Measurements from ENCODE around the gene ZNF622.
"Not testable (repeated sequence)": the region's sequence is repeated elsewhere in the genome, so short reads cannot be mapped to it uniquely, and the experiment has no call there.

ZNF622 gene

GRCh38 chr5:16464231-16464630, 1.4 kb downstream of the ZNF622 start:
- peaks cover 9% of the 10 kb centered on the region; the same call in 1 of the 2 replicates for H3K4me1 ChIP-seq (ENCODE audit: insufficient read depth, low read length)
- H3K9ac ChIP-seq (ENCODE audit: low read depth, low read length) = peak overlapping the region; percentile 84; the same call in 1 of the 2 replicates
- H3K36me3 ChIP-seq (ENCODE audit: insufficient read depth, low read length) = peaks cover 10% of the 10 kb centered on the region; the same call in 1 of the 2 replicates
- no peaks in the 10 kb centered on the region for H3K9me3 ChIP-seq (ENCODE audit: control insufficient read depth, insufficient read depth, low read length)

GRCh38 chr5:16461782-16462181, 3.8 kb downstream of the ZNF622 start:
- Histone ChIP-seq H3K9me3 (ENCODE audit: control insufficient read depth, insufficient read depth, low read length) (no peaks in the 10 kb centered on the region), H3K36me3 (ENCODE audit: insufficient read depth, low read length) (peaks cover 10% of the 10 kb centered on the region; the same call in 1 of the 2 replicates), H3K9ac (ENCODE audit: low read depth, low read length) (no peak overlapping the region), H3K4me1 (ENCODE audit: insufficient read depth, low read length) (peaks cover 4% of the 10 kb centered on the region; the same call in 1 of the 2 replicates)

- H3K4me1 ChIP-seq (ENCODE audit: insufficient read depth, low read length) = peaks cover 4% of the 10 kb centered on the region; the same call in 1 of the 2 replicates
- H3K36me3 ChIP-seq (ENCODE audit: insufficient read depth, low read length) = peaks cover 12% of the 10 kb centered on the region
- H3K9ac ChIP-seq (ENCODE audit: low read depth, low read length) = no peak overlapping the region
- no peaks in the 10 kb centered on the region for H3K9me3 ChIP-seq (ENCODE audit: control insufficient read depth, insufficient read depth, low read length)
Observed at GRCh38 chr5:16461026-16461425, 4.6 kb downstream of the ZNF622 start.

GRCh38 chr5:16459451-16459850, 6.1 kb downstream of the ZNF622 start:
- no peaks in the 10 kb centered on the region for H3K9me3 ChIP-seq (ENCODE audit: control insufficient read depth, insufficient read depth, low read length)
- peaks cover 16% of the 10 kb centered on the region for H3K36me3 ChIP-seq (ENCODE audit: insufficient read depth, low read length)
- no peak overlapping the region for H3K9ac ChIP-seq (ENCODE audit: low read depth, low read length)
- peaks cover 16% of the 10 kb centered on the region for H3K4me1 ChIP-seq (ENCODE audit: insufficient read depth, low read length)

- Histone ChIP-seq H3K4me1 (ENCODE audit: insufficient read depth, low read length) (peaks cover 13% of the 10 kb centered on the region), H3K36me3 (ENCODE audit: insufficient read depth, low read length) (peaks cover 16% of the 10 kb centered on the region), H3K9me3 (ENCODE audit: control insufficient read depth, insufficient read depth, low read length) (no peaks in the 10 kb centered on the region), H3K9ac (ENCODE audit: low read depth, low read length) (no peak overlapping the region)
Observed at GRCh38 chr5:16457853-16458252, 7.7 kb downstream of the ZNF622 start.

- Histone ChIP-seq H3K9ac (ENCODE audit: low read depth, low read length) (no peak overlapping the region), H3K36me3 (ENCODE audit: insufficient read depth, low read length) (peaks cover 14% of the 10 kb centered on the region), H3K4me1 (ENCODE audit: insufficient read depth, low read length) (peaks cover 13% of the 10 kb centered on the region)
Observed at GRCh38 chr5:16457451-16457850, 8.1 kb downstream of the ZNF622 start.

GRCh38 chr5:16456103-16456832, 9.3 kb downstream of the ZNF622 start:
- H3K9ac ChIP-seq (ENCODE audit: low read depth, low read length) = no peak overlapping the region
- peaks cover 11% of the 10 kb centered on the region for H3K36me3 ChIP-seq (ENCODE audit: insufficient read depth, low read length)
- H3K4me1 ChIP-seq (ENCODE audit: insufficient read depth, low read length) = peaks cover 13% of the 10 kb centered on the region
- H3K9me3 ChIP-seq (ENCODE audit: control insufficient read depth, insufficient read depth, low read length) = no peaks in the 10 kb centered on the region

More at GRCh38 chr5:16457451-16457850, 8.1 kb downstream of the ZNF622 start:
- no peaks in the 10 kb centered on the region for H3K9me3 ChIP-seq (ENCODE audit: control insufficient read depth, insufficient read depth, low read length)

GRCh38 chr5:16455668-16456067, 9.9 kb downstream of the ZNF622 start:
- Histone ChIP-seq H3K4me1 (ENCODE audit: insufficient read depth, low read length) (peaks cover 13% of the 10 kb centered on the region), H3K9ac (ENCODE audit: low read depth, low read length) (no peak overlapping the region), H3K36me3 (ENCODE audit: insufficient read depth, low read length) (peaks cover 13% of the 10 kb centered on the region), H3K9me3 (ENCODE audit: control insufficient read depth, insufficient read depth, low read length) (no peaks in the 10 kb centered on the region)

GRCh38 chr5:16454686-16455085, 10.9 kb downstream of the ZNF622 start:
- Histone ChIP-seq H3K9ac (ENCODE audit: low read depth, low read length) (no peak overlapping the region), H3K4me1 (ENCODE audit: insufficient read depth, low read length) (peaks cover 13% of the 10 kb centered on the region), H3K9me3 (ENCODE audit: control insufficient read depth, insufficient read depth, low read length) (no peaks in the 10 kb centered on the region), H3K36me3 (ENCODE audit: insufficient read depth, low read length) (peaks cover 20% of the 10 kb centered on the region)

GRCh38 chr5:16453609-16454008, 12.0 kb downstream of the ZNF622 start:
- Histone ChIP-seq H3K36me3 (ENCODE audit: insufficient read depth, low read length) (peaks cover 26% of the 10 kb centered on the region), H3K4me1 (ENCODE audit: insufficient read depth, low read length) (peaks cover 13% of the 10 kb centered on the region), H3K9ac (ENCODE audit: low read depth, low read length) (no peak overlapping the region), H3K9me3 (ENCODE audit: control insufficient read depth, insufficient read depth, low read length) (no peaks in the 10 kb centered on the region)

- H3K9me3 ChIP-seq (ENCODE audit: control insufficient read depth, insufficient read depth, low read length) = no peaks in the 10 kb centered on the region
- peaks cover 23% of the 10 kb centered on the region for H3K36me3 ChIP-seq (ENCODE audit: insufficient read depth, low read length)
- peaks cover 5% of the 10 kb centered on the region; the same call in 1 of the 2 replicates for H3K4me1 ChIP-seq (ENCODE audit: insufficient read depth, low read length)
Observed at GRCh38 chr5:16450163-16450562, 15.4 kb downstream of the ZNF622 start.

GRCh38 chr5:16446993-16447392, 18.6 kb downstream of the ZNF622 start:
- H3K36me3 ChIP-seq (ENCODE audit: insufficient read depth, low read length) = peaks cover 20% of the 10 kb centered on the region
- no peaks in the 10 kb centered on the region for H3K9me3 ChIP-seq (ENCODE audit: control insufficient read depth, insufficient read depth, low read length)
- no peak overlapping the region for H3K9ac ChIP-seq (ENCODE audit: low read depth, low read length)
- no peaks in the 10 kb centered on the region for H3K4me1 ChIP-seq (ENCODE audit: insufficient read depth, low read length)

More at GRCh38 chr5:16450163-16450562, 15.4 kb downstream of the ZNF622 start:
- no peak overlapping the region for H3K9ac ChIP-seq (ENCODE audit: low read depth, low read length)

- Histone ChIP-seq H3K4me1 (ENCODE audit: insufficient read depth, low read length) (no peaks in the 10 kb centered on the region), H3K9ac (ENCODE audit: low read depth, low read length) (no peak overlapping the region), H3K36me3 (ENCODE audit: insufficient read depth, low read length) (no peaks in the 10 kb centered on the region), H3K9me3 (ENCODE audit: control insufficient read depth, insufficient read depth, low read length) (no peaks in the 10 kb centered on the region)
Observed at GRCh38 chr5:16437977-16438376, 27.6 kb downstream of the ZNF622 start.

GRCh38 chr5:16436065-16436682, 29.4 kb downstream of the ZNF622 start:
- not testable (repeated sequence) for H3K9ac ChIP-seq (ENCODE audit: low read depth, low read length); H3K9me3 ChIP-seq (ENCODE audit: control insufficient read depth, insufficient read depth, low read length); H3K36me3 ChIP-seq (ENCODE audit: insufficient read depth, low read length); H3K4me1 ChIP-seq (ENCODE audit: insufficient read depth, low read length)

- Histone ChIP-seq H3K4me1 (ENCODE audit: insufficient read depth, low read length) (peaks cover 19% of the 10 kb centered on the region; the same call in 1 of the 2 replicates), H3K36me3 (ENCODE audit: insufficient read depth, low read length) (no peaks in the 10 kb centered on the region), H3K9ac (ENCODE audit: low read depth, low read length) (no peak overlapping the region), H3K9me3 (ENCODE audit: control insufficient read depth, insufficient read depth, low read length) (no peaks in the 10 kb centered on the region)
Observed at GRCh38 chr5:16431490-16431889, 34.1 kb downstream of the ZNF622 start.

Data from ES-I3 (cell line).